ENCODE measurements around the gene LARP1.

DNA sequence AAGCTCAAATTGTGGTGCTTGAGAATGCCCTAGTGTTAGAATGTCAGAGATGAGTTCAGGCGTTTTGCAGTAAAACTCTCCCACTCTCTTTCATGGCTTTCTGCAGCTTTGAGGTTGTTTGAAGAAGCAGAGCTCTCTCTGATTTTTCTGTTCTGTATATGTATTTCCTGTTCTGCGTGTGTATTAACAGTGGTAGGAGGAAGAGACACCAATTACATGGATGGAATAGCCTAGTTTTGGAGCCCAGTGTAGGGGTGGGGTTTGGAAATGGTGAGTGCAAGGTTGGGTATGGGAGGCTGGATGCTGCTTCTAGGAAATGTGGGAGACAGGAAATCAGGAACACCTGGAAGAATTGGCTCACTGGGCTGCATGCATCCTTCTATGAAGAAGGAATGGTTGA lies 12.4 kb downstream of the LARP1 start:
- TF ChIP-seq, protein P1, sequence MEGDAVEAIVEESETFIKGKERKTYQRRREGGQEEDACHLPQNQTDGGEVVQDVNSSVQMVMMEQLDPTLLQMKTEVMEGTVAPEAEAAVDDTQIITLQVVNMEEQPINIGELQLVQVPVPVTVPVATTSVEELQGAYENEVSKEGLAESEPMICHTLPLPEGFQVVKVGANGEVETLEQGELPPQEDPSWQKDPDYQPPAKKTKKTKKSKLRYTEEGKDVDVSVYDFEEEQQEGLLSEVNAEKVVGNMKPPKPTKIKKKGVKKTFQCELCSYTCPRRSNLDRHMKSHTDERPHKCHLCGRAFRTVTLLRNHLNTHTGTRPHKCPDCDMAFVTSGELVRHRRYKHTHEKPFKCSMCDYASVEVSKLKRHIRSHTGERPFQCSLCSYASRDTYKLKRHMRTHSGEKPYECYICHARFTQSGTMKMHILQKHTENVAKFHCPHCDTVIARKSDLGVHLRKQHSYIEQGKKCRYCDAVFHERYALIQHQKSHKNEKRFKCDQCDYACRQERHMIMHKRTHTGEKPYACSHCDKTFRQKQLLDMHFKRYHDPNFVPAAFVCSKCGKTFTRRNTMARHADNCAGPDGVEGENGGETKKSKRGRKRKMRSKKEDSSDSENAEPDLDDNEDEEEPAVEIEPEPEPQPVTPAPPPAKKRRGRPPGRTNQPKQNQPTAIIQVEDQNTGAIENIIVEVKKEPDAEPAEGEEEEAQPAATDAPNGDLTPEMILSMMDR (IDR thresholded peaks at IDR 0.05), result no peak
- TF ChIP-seq POLR2A (IDR thresholded peaks at IDR 0.05) (no peak), POLR2AphosphoS5 (IDR thresholded peaks at IDR 0.05) (no peak)
